ENCODE data around the gene PFKFB2. TPM values are rescaled to one million over a fixed set of nuclear protein-coding genes. Genes with fewer than 3 reads are reported as not detected.

PFKFB2 gene
- total RNA-seq, 4 donors from 2014 or later = 4.0 to 16.1 (median 6.1) TPM

- no peak for ATAC-seq (ENCODE audit: low FRiP score)
- no peak for DNase-seq (ENCODE audit: low spot score)
- no peak for TF ChIP-seq CTCF (IDR thresholded peaks at IDR 0.05)
These were observed 3.6 kb downstream of the PFKFB2 start for GRCh38 chr1:207056673-207057072.

- DNase-seq (ENCODE audit: low spot score) (no peak), ATAC-seq (ENCODE audit: low FRiP score) (no peak)
- TF ChIP-seq CTCF (IDR thresholded peaks at IDR 0.05) = no peak
These were observed 5.2 kb downstream of the PFKFB2 start for GRCh38 chr1:207058252-207058651.

- TF ChIP-seq CTCF (IDR thresholded peaks at IDR 0.05) = no peak
- DNase-seq (ENCODE audit: low spot score) (no peak), ATAC-seq (ENCODE audit: low FRiP score) (peak; percentile 25)
These were observed 6.1 kb downstream of the PFKFB2 start for GRCh38 chr1:207058878-207059867.

GRCh38 chr1:207059881-207060280 is 6.8 kb downstream of the PFKFB2 start:
- no peak for TF ChIP-seq CTCF (IDR thresholded peaks at IDR 0.05)
- ATAC-seq (ENCODE audit: low FRiP score) = no peak
- DNase-seq (ENCODE audit: low spot score) = no peak

GRCh38 chr1:207060596-207060995 is 7.5 kb downstream of the PFKFB2 start:
- DNase-seq (ENCODE audit: low spot score) (no peak), ATAC-seq (ENCODE audit: low FRiP score) (no peak)
- TF ChIP-seq CTCF (IDR thresholded peaks at IDR 0.05) = no peak

- no peak for ATAC-seq (ENCODE audit: low FRiP score)
- DNase-seq (ENCODE audit: low spot score) = no peak
- TF ChIP-seq CTCF (IDR thresholded peaks at IDR 0.05) = no peak
These were observed 9.0 kb downstream of the PFKFB2 start for GRCh38 chr1:207062058-207062457.

- ATAC-seq (ENCODE audit: low FRiP score) (no peak), DNase-seq (ENCODE audit: low spot score) (no peak)
- no peak for TF ChIP-seq CTCF (IDR thresholded peaks at IDR 0.05)
These were observed 9.9 kb downstream of the PFKFB2 start for GRCh38 chr1:207063014-207063413.
